HepG2 (cell line): Measurements from ENCODE around the gene DIAPH1. TPM values are rescaled to one million over a fixed set of nuclear protein-coding genes. Genes with fewer than 3 reads are reported as not detected.

ENCODE experiments used
- CEBPG ChIP-seq: IDR thresholded peaks from 2 replicates; pipeline ENCODE4 v1.6.1; 2016
- DR1 ChIP-seq: sonication (generic); formaldehyde crosslinking; IDR thresholded peaks from 2 replicates; pipeline ENCODE4 v1.8.0; 2021; ENCODE audit warnings: mild to moderate bottlenecking, missing genetic modification reagents, inconsistent platforms
- HNF4G ChIP-seq, 2 experiments: sonication (generic) in 1 of 2; formaldehyde crosslinking in 1 of 2; IDR thresholded peaks; 2 replicates each; pipeline versions ENCODE4 v1.4.0 to v1.6.1; 2011 to 2020; ENCODE audit warnings: borderline replicate concordance in 2 of 2, low read depth in 2 of 2, mild to moderate bottlenecking in 2 of 2, low read length in 1 of 2, missing genetic modification reagents in 1 of 2, moderate library complexity in 1 of 2
- ISL2 ChIP-seq: sonication (generic); formaldehyde crosslinking; IDR thresholded peaks from 2 replicates; pipeline ENCODE4 v1.5.0; 2020; ENCODE audit warnings: missing genetic modification reagents
- MAFG ChIP-seq: sonication (generic); formaldehyde crosslinking; IDR thresholded peaks from 2 replicates; pipeline ENCODE4 v1.5.1; 2020; ENCODE audit warnings: mild to moderate bottlenecking, missing genetic modification reagents
- MBD4 ChIP-seq: IDR thresholded peaks from 2 replicates; pipeline ENCODE4 v1.6.1; 2012; ENCODE audit warnings: low read length, inconsistent platforms, borderline replicate concordance
- MTF1 ChIP-seq: sonication (generic); formaldehyde crosslinking; IDR thresholded peaks from 2 replicates; pipeline ENCODE4 v1.5.0; 2020; ENCODE audit warnings: missing genetic modification reagents
- NCOR1 ChIP-seq: fragments of 200-600 bp; sonication (generic); IDR thresholded peaks from 2 replicates; pipeline ENCODE4 v1.7.0; 2017; ENCODE audit warnings: antibody characterized with exemption, low read length, borderline replicate concordance
- NFE2L2 ChIP-seq: fragments of 150-350 bp; IDR thresholded peaks from 2 replicates; pipeline ENCODE4 v1.6.1; 2014; ENCODE audit warnings: low read length
- NR2F2 ChIP-seq: IDR thresholded peaks from 2 replicates; pipeline ENCODE4 v1.6.1; 2012; ENCODE audit warnings: low read depth, inconsistent platforms, borderline replicate concordance
- STAT6 ChIP-seq: sonication (generic); formaldehyde crosslinking; IDR thresholded peaks from 2 replicates; pipeline ENCODE4 v1.4.0; 2020; ENCODE audit warnings: missing genetic modification reagents, mild to moderate bottlenecking, borderline replicate concordance
- TARDBP ChIP-seq: sonication (generic); formaldehyde crosslinking; IDR thresholded peaks from 2 replicates; pipeline ENCODE4 v1.8.0; 2022; ENCODE audit warnings: mild to moderate bottlenecking, missing genetic modification reagents
- ZNF512B ChIP-seq: sonication (generic); formaldehyde crosslinking; IDR thresholded peaks from 2 replicates; pipeline ENCODE4 v1.5.1; 2020; ENCODE audit warnings: missing genetic modification reagents, mild to moderate bottlenecking, borderline replicate concordance
- polyA plus RNA-seq, 8 experiments: library from polyadenylated mRNA; depleted of rRNA in 3 of 8; stranded (reverse) in 7 of 8; unstranded in 1 of 8; fragments of >200 nt; fragmentation: Illumina TruSeq in 4 of 8; extraction: Trizol in 4 of 8; gene quantifications; 2 replicates each; pipeline versions ENCODE4 v1.2.1 to v1.2.3, GENCODE V29; 2011 to 2016; ENCODE audit warnings: low read depth in 4 of 8, missing spikeins in 1 of 8, mixed read lengths in 1 of 8; ENCODE audit not compliant: insufficient read depth in 1 of 8
- total RNA-seq, 5 experiments: library from RNA; depleted of rRNA; stranded (reverse); fragments of >200 nt; fragmentation: Illumina TruSeq; extraction: Trizol; gene quantifications; 2 replicates each; pipeline ENCODE4 v1.2.3, GENCODE V29; 2016; ENCODE audit warnings: low read depth in 1 of 5
- TF ChIP-seq, protein P1 (sequence below): sonication (generic); formaldehyde crosslinking; IDR thresholded peaks from 2 replicates; pipeline ENCODE4 v1.4.0; 2020; ENCODE audit warnings: missing genetic modification reagents
- TF ChIP-seq, protein P2 (sequence below): sonication (generic); formaldehyde crosslinking; IDR thresholded peaks from 2 replicates; pipeline ENCODE4 v1.4.0; 2020; ENCODE audit warnings: low read depth, mild to moderate bottlenecking, missing genetic modification reagents
- TF ChIP-seq, protein P3 (sequence below): sonication (generic); formaldehyde crosslinking; IDR thresholded peaks from 2 replicates; pipeline ENCODE4 v1.5.0; 2020; ENCODE audit warnings: mild to moderate bottlenecking, low read depth, missing genetic modification reagents, borderline replicate concordance
- TF ChIP-seq, protein P4 (sequence below): sonication (generic); formaldehyde crosslinking; IDR thresholded peaks from 2 replicates; pipeline ENCODE4 v1.9.0; 2022; ENCODE audit warnings: missing genetic modification reagents, mild to moderate bottlenecking, borderline replicate concordance

DIAPH1 gene
- total and polyA plus RNA-seq, 2 of the 13 experiments (the other 11 are each of a cell fraction or from before 2014, with no cell fraction given) = 25.1 to 33.9 TPM

GRCh38 chr5:141618030-141618803, 583 bp downstream of the DIAPH1 start (continued):
- TF ChIP-seq, protein P1, sequence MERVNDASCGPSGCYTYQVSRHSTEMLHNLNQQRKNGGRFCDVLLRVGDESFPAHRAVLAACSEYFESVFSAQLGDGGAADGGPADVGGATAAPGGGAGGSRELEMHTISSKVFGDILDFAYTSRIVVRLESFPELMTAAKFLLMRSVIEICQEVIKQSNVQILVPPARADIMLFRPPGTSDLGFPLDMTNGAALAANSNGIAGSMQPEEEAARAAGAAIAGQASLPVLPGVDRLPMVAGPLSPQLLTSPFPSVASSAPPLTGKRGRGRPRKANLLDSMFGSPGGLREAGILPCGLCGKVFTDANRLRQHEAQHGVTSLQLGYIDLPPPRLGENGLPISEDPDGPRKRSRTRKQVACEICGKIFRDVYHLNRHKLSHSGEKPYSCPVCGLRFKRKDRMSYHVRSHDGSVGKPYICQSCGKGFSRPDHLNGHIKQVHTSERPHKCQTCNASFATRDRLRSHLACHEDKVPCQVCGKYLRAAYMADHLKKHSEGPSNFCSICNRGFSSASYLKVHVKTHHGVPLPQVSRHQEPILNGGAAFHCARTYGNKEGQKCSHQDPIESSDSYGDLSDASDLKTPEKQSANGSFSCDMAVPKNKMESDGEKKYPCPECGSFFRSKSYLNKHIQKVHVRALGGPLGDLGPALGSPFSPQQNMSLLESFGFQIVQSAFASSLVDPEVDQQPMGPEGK (CRISPR knock-in tag) = peak; percentile 22; the same call in 1 of the 2 replicates
- TF ChIP-seq ISL2 (CRISPR knock-in tag) = no peak
- TF ChIP-seq TARDBP (CRISPR knock-in tag) = no peak
- TF ChIP-seq, protein P2, sequence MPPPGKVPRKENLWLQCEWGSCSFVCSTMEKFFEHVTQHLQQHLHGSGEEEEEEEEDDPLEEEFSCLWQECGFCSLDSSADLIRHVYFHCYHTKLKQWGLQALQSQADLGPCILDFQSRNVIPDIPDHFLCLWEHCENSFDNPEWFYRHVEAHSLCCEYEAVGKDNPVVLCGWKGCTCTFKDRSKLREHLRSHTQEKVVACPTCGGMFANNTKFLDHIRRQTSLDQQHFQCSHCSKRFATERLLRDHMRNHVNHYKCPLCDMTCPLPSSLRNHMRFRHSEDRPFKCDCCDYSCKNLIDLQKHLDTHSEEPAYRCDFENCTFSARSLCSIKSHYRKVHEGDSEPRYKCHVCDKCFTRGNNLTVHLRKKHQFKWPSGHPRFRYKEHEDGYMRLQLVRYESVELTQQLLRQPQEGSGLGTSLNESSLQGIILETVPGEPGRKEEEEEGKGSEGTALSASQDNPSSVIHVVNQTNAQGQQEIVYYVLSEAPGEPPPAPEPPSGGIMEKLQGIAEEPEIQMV (CRISPR knock-in tag) = no peak
- TF ChIP-seq NCOR1 = no peak
- TF ChIP-seq CEBPG (CRISPR knock-in tag) = no peak
- no peak for TF ChIP-seq NR2F2
- no peak for TF ChIP-seq DR1 (CRISPR knock-in tag)
- TF ChIP-seq MAFG (CRISPR knock-in tag) = no peak
- TF ChIP-seq, protein P3, sequence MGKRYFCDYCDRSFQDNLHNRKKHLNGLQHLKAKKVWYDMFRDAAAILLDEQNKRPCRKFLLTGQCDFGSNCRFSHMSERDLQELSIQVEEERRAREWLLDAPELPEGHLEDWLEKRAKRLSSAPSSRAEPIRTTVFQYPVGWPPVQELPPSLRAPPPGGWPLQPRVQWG (CRISPR knock-in tag) = no peak
- TF ChIP-seq NFE2L2 = no peak
- no peak for TF ChIP-seq HNF4G (IDR thresholded peaks at IDR 0.05; ENCODE audit: borderline replicate concordance, low read depth, low read length)
- no peak for TF ChIP-seq HNF4G (CRISPR knock-in tag; IDR thresholded peaks at IDR 0.05; ENCODE audit: borderline replicate concordance, low read depth)
- TF ChIP-seq STAT6 (CRISPR knock-in tag) = no peak
- TF ChIP-seq MTF1 (CRISPR knock-in tag) = no peak
- no peak for TF ChIP-seq MBD4
- TF ChIP-seq, protein P4, sequence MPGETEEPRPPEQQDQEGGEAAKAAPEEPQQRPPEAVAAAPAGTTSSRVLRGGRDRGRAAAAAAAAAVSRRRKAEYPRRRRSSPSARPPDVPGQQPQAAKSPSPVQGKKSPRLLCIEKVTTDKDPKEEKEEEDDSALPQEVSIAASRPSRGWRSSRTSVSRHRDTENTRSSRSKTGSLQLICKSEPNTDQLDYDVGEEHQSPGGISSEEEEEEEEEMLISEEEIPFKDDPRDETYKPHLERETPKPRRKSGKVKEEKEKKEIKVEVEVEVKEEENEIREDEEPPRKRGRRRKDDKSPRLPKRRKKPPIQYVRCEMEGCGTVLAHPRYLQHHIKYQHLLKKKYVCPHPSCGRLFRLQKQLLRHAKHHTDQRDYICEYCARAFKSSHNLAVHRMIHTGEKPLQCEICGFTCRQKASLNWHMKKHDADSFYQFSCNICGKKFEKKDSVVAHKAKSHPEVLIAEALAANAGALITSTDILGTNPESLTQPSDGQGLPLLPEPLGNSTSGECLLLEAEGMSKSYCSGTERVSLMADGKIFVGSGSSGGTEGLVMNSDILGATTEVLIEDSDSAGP (CRISPR knock-in tag) = no peak
- no peak for TF ChIP-seq ZNF512B (CRISPR knock-in tag)
